Measurements from ENCODE around the gene HMOX2. TPM values are rescaled to one million over a fixed set of nuclear protein-coding genes. Genes with fewer than 3 reads are reported as not detected.
A peak's percentile ranks its signal among the peaks of the same experiment; 100 is the strongest.

HMOX2 gene
- total RNA-seq, 4 donors from 2014 or later = 21.7 to 30.0 (median 28.4) TPM

DNA sequence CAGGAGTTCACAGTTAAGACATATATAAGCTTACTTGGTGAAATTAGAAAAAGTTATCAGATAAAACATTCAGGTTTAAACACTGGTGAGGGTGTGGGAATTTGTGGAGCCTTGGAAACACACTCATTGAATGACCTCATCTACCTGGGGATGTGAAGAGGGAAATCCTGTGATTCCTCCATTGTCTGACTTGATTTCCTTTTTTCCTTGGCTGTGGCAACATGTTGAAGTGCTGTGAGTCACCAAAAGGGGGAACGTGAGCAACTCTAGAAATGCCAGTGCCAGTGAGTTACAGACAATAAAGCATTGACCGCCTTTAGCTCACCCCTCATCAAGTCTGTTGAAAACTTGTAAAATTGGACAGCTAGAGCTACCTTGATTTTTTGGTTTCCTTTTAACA lies 1.8 kb downstream of the HMOX2 start:
- Histone ChIP-seq H3K9me3 (no peaks in the 10 kb centered on the region), H3K4me1 (peaks cover 21 to 33% of the 10 kb centered on the region in 2 donors), H3K27me3 (peaks cover 0 to 12% (median 12%) of the 10 kb centered on the region in 3 donors), H3K4me3 (no peak overlapping the region), H3K36me3 (no peaks in the 10 kb centered on the region), H3K27ac (peak overlapping the region in 2 of 4 donors; percentile 32 to 92)
- no peak for ATAC-seq
- TF ChIP-seq POLR2A (IDR thresholded peaks at IDR 0.05) = no peak
- TF ChIP-seq, protein P1, sequence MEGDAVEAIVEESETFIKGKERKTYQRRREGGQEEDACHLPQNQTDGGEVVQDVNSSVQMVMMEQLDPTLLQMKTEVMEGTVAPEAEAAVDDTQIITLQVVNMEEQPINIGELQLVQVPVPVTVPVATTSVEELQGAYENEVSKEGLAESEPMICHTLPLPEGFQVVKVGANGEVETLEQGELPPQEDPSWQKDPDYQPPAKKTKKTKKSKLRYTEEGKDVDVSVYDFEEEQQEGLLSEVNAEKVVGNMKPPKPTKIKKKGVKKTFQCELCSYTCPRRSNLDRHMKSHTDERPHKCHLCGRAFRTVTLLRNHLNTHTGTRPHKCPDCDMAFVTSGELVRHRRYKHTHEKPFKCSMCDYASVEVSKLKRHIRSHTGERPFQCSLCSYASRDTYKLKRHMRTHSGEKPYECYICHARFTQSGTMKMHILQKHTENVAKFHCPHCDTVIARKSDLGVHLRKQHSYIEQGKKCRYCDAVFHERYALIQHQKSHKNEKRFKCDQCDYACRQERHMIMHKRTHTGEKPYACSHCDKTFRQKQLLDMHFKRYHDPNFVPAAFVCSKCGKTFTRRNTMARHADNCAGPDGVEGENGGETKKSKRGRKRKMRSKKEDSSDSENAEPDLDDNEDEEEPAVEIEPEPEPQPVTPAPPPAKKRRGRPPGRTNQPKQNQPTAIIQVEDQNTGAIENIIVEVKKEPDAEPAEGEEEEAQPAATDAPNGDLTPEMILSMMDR (IDR thresholded peaks at IDR 0.05 in 4 of 5, conservative IDR thresholded peaks at IDR 0.05 in 1 of 5) = no peak
- intact Hi-C loops (cut with DNase I; ENCODE audit: low total_unique reads) (no loop called here), in situ Hi-C loops (cut with MboI; ENCODE audit: low sequenced_read_pairs in 4 of 4) (loop anchor here in 2 of 4 donors (25.0 kb wide), 2 partner anchors 109 to 484 kb away; partner anchors contain the start of gene SEC14L5 (in 1 of the 2))
- DNase-seq = no peak

DNA sequence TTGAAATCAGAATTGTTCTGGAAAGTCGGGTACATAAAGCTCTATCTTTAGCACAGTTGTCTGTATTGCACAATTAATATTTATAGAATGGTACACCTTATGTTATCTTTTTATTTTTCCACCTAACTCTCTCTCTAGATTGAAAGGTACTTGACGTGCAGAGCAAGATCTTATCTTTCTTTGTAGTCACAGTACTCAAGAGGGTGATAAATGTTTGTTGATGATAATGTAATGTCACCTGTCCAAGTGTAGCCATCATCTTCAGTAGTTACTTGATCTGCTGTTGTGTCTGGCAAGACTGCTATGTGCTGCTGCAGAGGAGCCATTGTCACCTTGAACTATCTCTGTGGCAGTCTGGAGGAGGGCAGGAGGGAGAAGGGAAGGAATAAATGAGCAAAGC lies 5.3 kb downstream of the HMOX2 start:
- in situ Hi-C loops (cut with MboI; ENCODE audit: low sequenced_read_pairs in 4 of 4) = loop anchor here in 2 of 4 donors (25.0 kb wide), 2 partner anchors 106 to 481 kb away; partner anchors contain the start of gene SEC14L5 (in 1 of the 2)
- Histone ChIP-seq H3K4me1 (peaks cover 29 to 30% of the 10 kb centered on the region in 2 donors), H3K27me3 (no peaks in the 10 kb centered on the region), H3K27ac (peak overlapping the region; percentile 20 to 64 (median 51)), H3K36me3 (peaks cover 0 to 22% of the 10 kb centered on the region in 2 donors), H3K4me3 (no peak overlapping the region), H3K9me3 (no peaks in the 10 kb centered on the region)
- ATAC-seq (peak; percentile 20 to 47), DNase-seq (no peak)
- TF ChIP-seq POLR2A (IDR thresholded peaks at IDR 0.05) = no peak
- TF ChIP-seq, protein P1 (IDR thresholded peaks at IDR 0.05 in 4 of 5, conservative IDR thresholded peaks at IDR 0.05 in 1 of 5) = no peak
- intact Hi-C loops (cut with DNase I; ENCODE audit: low total_unique reads) = no loop called here

DNA sequence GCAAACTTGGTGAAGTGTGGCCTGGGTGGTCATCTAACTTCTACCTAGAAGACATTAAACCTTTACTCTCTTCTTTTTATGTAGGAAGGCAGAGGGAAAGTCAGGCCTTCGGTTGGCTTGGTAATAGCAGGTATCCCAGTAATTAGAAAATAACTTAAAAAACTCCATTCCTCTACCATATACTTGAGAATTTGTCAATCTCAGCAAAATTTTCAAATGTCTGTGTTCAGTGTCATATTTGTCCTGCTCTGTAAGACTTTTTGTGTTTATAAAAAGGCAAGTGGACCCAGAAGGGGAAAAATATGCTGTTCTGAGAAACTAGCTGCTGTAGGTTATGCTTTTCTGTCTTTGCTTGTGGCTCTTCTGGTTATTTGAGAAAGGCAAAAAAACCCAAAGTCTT lies 5.8 kb downstream of the HMOX2 start:
- peaks cover 30 to 34% of the 10 kb centered on the region in 2 donors for H3K4me1 ChIP-seq
- no peaks in the 10 kb centered on the region for H3K27me3 ChIP-seq

DNA sequence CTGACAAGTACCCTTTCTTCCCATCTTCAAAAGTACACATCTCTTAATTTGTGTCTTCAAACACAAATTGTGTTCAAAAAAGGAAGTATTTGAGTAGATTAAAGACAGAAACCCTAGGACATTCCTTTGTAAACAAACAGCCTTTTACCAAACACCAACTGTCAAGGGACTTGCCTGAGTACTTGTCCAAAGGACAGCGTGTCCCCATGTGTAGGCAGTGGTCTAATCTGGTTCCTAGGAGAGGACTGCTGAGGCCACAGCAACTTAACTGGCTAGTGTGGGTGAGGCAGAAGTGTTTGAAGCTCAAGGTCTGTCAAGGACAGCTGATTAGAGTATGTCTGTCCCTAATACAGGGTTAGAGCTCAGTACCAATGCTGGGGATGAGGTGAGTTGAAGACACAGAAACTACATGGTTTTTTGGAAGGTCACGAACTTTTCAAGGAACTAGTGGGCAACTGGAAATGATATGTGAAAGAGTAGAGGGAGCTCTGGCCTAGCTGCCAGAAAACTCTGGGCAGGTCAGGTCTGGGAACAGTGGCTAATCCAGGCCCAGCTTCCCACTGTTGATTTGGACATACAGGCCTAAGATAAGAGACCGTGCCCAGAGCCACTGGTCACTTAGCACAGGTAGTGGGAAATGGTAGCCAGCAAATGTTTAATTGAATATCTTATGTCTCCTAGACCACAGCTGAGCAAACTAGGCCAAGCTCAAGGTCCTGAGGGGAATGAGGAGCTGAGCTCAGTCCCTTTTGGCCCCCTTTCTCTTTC lies 10.1 kb downstream of the HMOX2 start:
- peak; percentile 86 to 93 for ATAC-seq
- Histone ChIP-seq H3K27me3 (no peaks in the 10 kb centered on the region), H3K4me3 (no peak overlapping the region), H3K27ac (peak overlapping the region; percentile 68 to 84 (median 74)), H3K9me3 (no peaks in the 10 kb centered on the region), H3K4me1 (peaks cover 22 to 30% of the 10 kb centered on the region in 2 donors), H3K36me3 (peaks cover 0 to 22% of the 10 kb centered on the region in 2 donors)
- intact Hi-C loops (cut with DNase I; ENCODE audit: low total_unique reads) = no loop called here
- peak; percentile 53 to 77 for DNase-seq
- in situ Hi-C loops (cut with MboI; ENCODE audit: low sequenced_read_pairs in 4 of 4) = loop anchor here in 2 of 4 donors (25.0 kb wide), 2 partner anchors 101 to 476 kb away; partner anchors contain the start of gene SEC14L5 (in 1 of the 2)
- TF ChIP-seq, protein P1 (IDR thresholded peaks at IDR 0.05 in 4 of 5, conservative IDR thresholded peaks at IDR 0.05 in 1 of 5) = no peak
- TF ChIP-seq POLR2A (IDR thresholded peaks at IDR 0.05) = no peak

More for the DNA sequence above, 5.8 kb downstream of the HMOX2 start:
- ATAC-seq = no peak
- Histone ChIP-seq H3K27ac (peak overlapping the region; percentile 20 to 64 (median 51)), H3K4me3 (no peak overlapping the region), H3K9me3 (no peaks in the 10 kb centered on the region), H3K36me3 (peaks cover 0 to 22% of the 10 kb centered on the region in 2 donors)
- in situ Hi-C loops (cut with MboI; ENCODE audit: low sequenced_read_pairs in 4 of 4) (loop anchor here in 2 of 4 donors (25.0 kb wide), 2 partner anchors 105 to 480 kb away; partner anchors contain the start of gene SEC14L5 (in 1 of the 2)), intact Hi-C loops (cut with DNase I; ENCODE audit: low total_unique reads) (no loop called here)
- TF ChIP-seq POLR2A (IDR thresholded peaks at IDR 0.05) = no peak
- TF ChIP-seq, protein P1 (IDR thresholded peaks at IDR 0.05 in 4 of 5, conservative IDR thresholded peaks at IDR 0.05 in 1 of 5) = no peak
- no peak for DNase-seq
